ENCODE data around the gene B3GNT3. TPM values are rescaled to one million over a fixed set of nuclear protein-coding genes. Genes with fewer than 3 reads are reported as not detected.

The B3GNT3 gene
- total and polyA plus RNA-seq, 9 of the 15 experiments (the other 6 are each of a cell fraction or from before 2014, with no cell fraction given): 0.06 to 0.11 (median 0.07) TPM; not detected in 6

- TF ChIP-seq ADNP (tag; IDR thresholded peaks at IDR 0.05) (no peak), RBM25 (IDR thresholded peaks at IDR 0.05; ENCODE audit: low read depth, low read length, severe bottlenecking) (peak; percentile 53), DPF2 (IDR thresholded peaks at IDR 0.05) (no peak), DNMT1 (IDR thresholded peaks at IDR 0.05) (no peak), ZBTB5 (IDR thresholded peaks at IDR 0.05) (no peak), CTCFL (IDR thresholded peaks at IDR 0.05; ENCODE audit: borderline replicate concordance, insufficient read depth, low read depth, low read length, poor library complexity, severe bottlenecking) (no peak), ZNF644 (tag; IDR thresholded peaks at IDR 0.05; ENCODE audit: low read depth) (no peak)
Observed at GRCh38 chr19:17840019-17840418, 45.1 kb downstream of the B3GNT3 start (continued).

Data from K562 (cell line).